Adrenal gland (tissue), 12 donors: Measurements from ENCODE around the gene VAC14. TPM values are rescaled to one million over a fixed set of nuclear protein-coding genes. Genes with fewer than 3 reads are reported as not detected.
A peak's percentile ranks its signal among the peaks of the same experiment; 100 is the strongest.

Experiments
- DNase-seq, 7 donors: peaks; one replicate each; pipeline ENCODE4 v3.0.0-alpha.2; 2019 to 2020
- H3K27ac ChIP-seq, 5 donors: fragments of 200-600 bp; sonication (generic) in 4 of 5; 1 replicate in 3 of 5; 2 replicates in 2 of 5; pipeline versions ENCODE4 v1.5.1 to v1.8.0; 2016 to 2020; ENCODE audit warnings: mild to moderate bottlenecking in 1 of 5
- H3K27me3 ChIP-seq: fragments of 200-600 bp; 2 replicates; pipeline ENCODE4 v1.8.0; 2021
- H3K36me3 ChIP-seq, 2 donors: fragments of 200-600 bp; replicated peaks in 1 of 2; 1 replicate in 1 of 2; 2 replicates in 1 of 2; pipeline versions ENCODE4 v1.5.1 to v1.8.0; 2018 to 2022
- H3K4me1 ChIP-seq, 2 donors: fragments of 200-600 bp; replicated peaks in 1 of 2; 1 replicate in 1 of 2; 2 replicates in 1 of 2; pipeline versions ENCODE4 v1.5.1 to v1.8.0; 2018 to 2021
- H3K4me3 ChIP-seq, 4 donors: fragments of 200-600 bp; sonication (generic) in 3 of 4; one replicate each; pipeline ENCODE4 v1.5.1; 2016 to 2018
- H3K9me3 ChIP-seq, 3 donors: fragments of 200-600 bp; sonication (generic) in 1 of 3; replicated peaks in 1 of 3; 1 replicate in 2 of 3; 2 replicates in 1 of 3; pipeline versions ENCODE4 v1.5.1 to v1.8.0; 2016 to 2021
- CTCF ChIP-seq, 6 experiments: fragments of 450-650 bp in 4 of 6; fragments of 200-600 bp in 2 of 6; sonication (generic) in 1 of 6; IDR thresholded peaks; 1 replicate in 5 of 6; 2 replicates in 1 of 6; pipeline versions ENCODE4 v1.5.1 to v1.8.0; 2016 to 2021; ENCODE audit warnings: antibody characterized with exemption in 6 of 6, mild to moderate bottlenecking in 2 of 6, moderate library complexity in 1 of 6
- POLR2A ChIP-seq, 2 donors: fragments of 450-650 bp; IDR thresholded peaks; one replicate each; pipeline ENCODE4 v1.6.1; 2017; ENCODE audit warnings: antibody characterized with exemption in 2 of 2, mild to moderate bottlenecking in 2 of 2, moderate library complexity in 1 of 2
- WGBS, 4 donors: extraction: QIAGEN DNeasy Blood & Tissue Kit in 2 of 4; methylation state at CpG; one replicate each; pipeline versions ENCODE4 v1.1.5 to v1.1.7; 2013 to 2017; 5-methylcytosine and 5-hydroxymethylcytosine counted together
- intact Hi-C, 2 donors: fragments of 100-400 bp; cut with DNase I; formaldehyde crosslinking; loops; one replicate each; pipeline versions ENCODE4 v1.14.1 to v1.15.0; 2022 to 2023
- polyA plus RNA-seq, 3 donors: library from polyadenylated mRNA; stranded (reverse); fragments of 200-250 nt in 2 of 3; fragments of 350-450 nt in 1 of 3; fragmentation: Illumina TruSeq in 1 of 3; extraction: RNeasy Lipid Tissue Mini Kit (QIAGEN cat#74804) in 1 of 3; gene quantifications; one replicate each; pipeline ENCODE4 v1.2.3, GENCODE V29; 2013 to 2014
- total RNA-seq, 9 donors: library from RNA; depleted of rRNA in 4 of 9; stranded (reverse); fragments of >200 nt in 4 of 9; fragments of 120-200 nt in 1 of 9; fragmentation: NEBNext Ultra II Directional in 1 of 9; extraction: Animal tissue kit (Norgen Biotek cat#: 25700) in 1 of 9; gene quantifications; one replicate each; pipeline versions ENCODE4 v1.1.0 to v1.2.4, GENCODE V29; 2013 to 2023
- donor health status: healthy with polysubstance abuse.
- donor health status: Bipolar disorder and iron deficiency.
- donor health status: DM: yes; HTN: yes; CAD: no.
- donor health status: DM: no; HTN: no; CAD: no.
- donor health status: DM: no; HTN: no; CAD: no.
- donor health status: DM: yes; HTN: yes; CAD: no.

The VAC14 gene
- total and polyA plus RNA-seq, 12 donors = 24.6 to 74.8 (median 50.1) TPM

DNA sequence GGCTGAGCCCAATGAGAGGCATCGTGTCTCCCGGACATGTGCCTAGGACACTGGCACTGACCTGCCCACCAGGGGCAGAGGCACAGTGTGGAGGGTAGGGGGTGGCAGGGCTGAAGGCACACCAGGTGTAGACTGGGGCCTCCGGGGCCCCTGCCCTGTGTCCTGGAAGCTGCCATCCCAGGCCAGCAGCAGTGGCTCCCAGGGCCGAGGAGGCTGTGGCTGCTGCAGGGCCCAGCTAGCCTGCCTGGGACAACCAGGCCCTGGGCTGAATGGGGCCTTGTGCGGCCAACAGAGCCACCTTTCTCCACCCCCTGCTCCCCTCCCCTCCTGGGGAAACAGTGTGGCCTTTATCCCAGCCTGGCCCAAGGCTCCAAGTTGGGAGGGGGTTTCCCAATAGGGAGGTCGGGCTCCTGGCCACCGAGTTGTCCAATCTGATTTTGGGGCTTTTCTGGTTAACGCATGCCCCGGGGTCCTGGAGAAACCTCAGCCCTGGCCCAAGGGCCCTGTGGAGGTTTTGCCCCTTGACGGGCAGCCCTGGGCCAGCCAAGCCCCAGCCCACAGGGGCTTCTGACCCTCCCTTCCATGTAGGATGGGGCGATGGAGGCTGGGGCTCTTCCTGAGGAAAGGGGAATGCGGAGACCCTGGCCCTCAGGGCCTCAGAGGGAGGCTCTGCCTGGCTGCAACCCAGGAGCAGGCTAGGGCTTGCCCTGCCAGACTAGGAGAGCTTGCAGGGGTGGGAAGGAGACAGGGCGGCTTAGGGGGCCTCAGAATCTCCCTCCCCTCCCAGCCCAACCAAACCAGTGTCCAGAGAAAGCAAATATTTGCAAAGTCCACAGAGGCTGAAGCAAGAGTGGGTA, 119.3 kb downstream of the VAC14 start:
- no peak for TF ChIP-seq POLR2A (IDR thresholded peaks at IDR 0.05)
- TF ChIP-seq CTCF (IDR thresholded peaks at IDR 0.05) = no peak
- Histone ChIP-seq H3K9me3 (no peaks in the 10 kb centered on the region), H3K4me3 (no peak overlapping the region), H3K27ac (peak overlapping the region in 4 of 5 donors; percentile 32 to 96 (median 74)), H3K36me3 (peaks cover 0 to 36% of the 10 kb centered on the region in 2 donors), H3K27me3 (no peaks in the 10 kb centered on the region), H3K4me1 (peaks cover 42 to 54% of the 10 kb centered on the region in 2 donors)
- intact Hi-C loops = loop anchor here (2.0 to 5.0 kb wide), 2 partner anchors 76 to 89 kb away; no protein-coding TSS in a partner anchor
- DNase-seq = no peak
- WGBS, 4 donors = 48 to 61% (median 56%) methylated on average over 7 to 13 of the region's 13 CpGs

DNA sequence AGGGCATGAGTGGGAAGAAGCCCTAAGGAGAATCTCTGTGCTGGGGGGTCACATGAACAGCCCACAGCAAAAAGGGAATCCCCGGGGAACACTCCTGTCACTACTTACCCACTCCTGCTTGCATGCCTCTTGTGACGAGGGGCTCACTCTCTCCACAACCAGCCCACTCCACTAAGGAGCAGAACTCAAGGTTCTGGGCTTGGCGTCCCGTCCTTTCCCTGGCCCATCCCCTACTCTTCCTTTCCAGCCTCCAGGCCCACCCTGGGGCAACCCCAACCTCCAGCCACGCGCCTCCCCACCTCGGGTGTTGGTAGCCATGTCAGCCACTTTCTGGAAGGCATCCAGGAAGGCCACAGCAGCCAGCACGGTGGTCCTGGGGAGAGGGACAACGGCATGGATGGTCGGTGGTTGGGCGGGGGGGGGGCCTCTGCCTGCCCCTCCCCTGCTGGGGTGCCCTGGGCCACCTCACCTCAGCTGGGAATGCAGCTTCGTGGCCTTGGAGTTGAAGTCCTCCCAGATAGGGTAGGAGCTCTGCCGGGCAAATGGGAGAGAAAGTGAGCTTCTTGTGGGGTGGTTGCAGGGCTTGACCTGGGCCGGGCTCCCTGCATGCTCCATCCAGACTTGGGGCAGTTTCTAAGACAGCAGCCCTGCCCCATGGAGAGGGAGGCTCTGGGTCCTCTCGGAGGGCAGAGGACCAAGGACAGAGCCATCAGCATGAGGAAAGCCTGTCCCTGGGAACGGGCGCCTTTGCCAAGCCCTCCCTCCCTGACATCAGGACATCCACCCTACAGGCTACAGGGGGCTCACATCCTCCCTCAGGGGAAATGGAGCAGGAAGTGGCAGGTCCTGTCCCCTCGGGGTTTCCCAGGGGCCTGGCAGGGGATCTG, 120.2 kb downstream of the VAC14 start:
- H3K4me3 ChIP-seq = no peak overlapping the region
- no peak for TF ChIP-seq CTCF (IDR thresholded peaks at IDR 0.05)
- TF ChIP-seq POLR2A (IDR thresholded peaks at IDR 0.05) = no peak
- H3K36me3 ChIP-seq = peaks cover 0 to 45% of the 10 kb centered on the region in 2 donors
- peak overlapping the region in 4 of 5 donors; percentile 32 to 96 (median 74) for H3K27ac ChIP-seq
- no peaks in the 10 kb centered on the region for H3K9me3 ChIP-seq
- no peaks in the 10 kb centered on the region for H3K27me3 ChIP-seq
- peak in 3 of 7 donors; percentile 63 to 78 (median 67) for DNase-seq
- 31 to 60% (median 40%) methylated on average over 7 to 18 of the region's 18 CpGs for WGBS, 4 donors
- peaks cover 36 to 49% of the 10 kb centered on the region in 2 donors for H3K4me1 ChIP-seq
- intact Hi-C loops = loop anchor here (2.0 to 5.0 kb wide), 2 partner anchors 77 to 90 kb away; no protein-coding TSS in a partner anchor

- Histone ChIP-seq H3K9me3 (no peaks in the 10 kb centered on the region), H3K27ac (peak overlapping the region in 3 of 5 donors; percentile 60 to 96 (median 87)), H3K4me1 (peaks cover 36 to 48% of the 10 kb centered on the region in 2 donors), H3K36me3 (peaks cover 0 to 54% of the 10 kb centered on the region in 2 donors), H3K4me3 (no peak overlapping the region), H3K27me3 (no peaks in the 10 kb centered on the region)
- no peak for DNase-seq
- WGBS, 4 donors = 44 to 58% (median 52%) methylated on average over 49 to 80 of the region's 80 CpGs
- TF ChIP-seq CTCF (IDR thresholded peaks at IDR 0.05) (peak in 3 of 6 experiments; percentile 68 to 89 (median 69)), POLR2A (IDR thresholded peaks at IDR 0.05) (no peak)
- intact Hi-C loops = loop anchor here (2.0 to 5.0 kb wide), 2 partner anchors 77 to 91 kb away; no protein-coding TSS in a partner anchor
Measured at GRCh38 chr16:70679671-70680494, 121.1 kb downstream of the VAC14 start.
